Measurements from ENCODE around the gene TRPV5. TPM values are rescaled to one million over a fixed set of nuclear protein-coding genes. Genes with fewer than 3 reads are reported as not detected.

TRPV5 gene
- total RNA-seq, 1 donor from 2014 or later = not detected

GRCh38 chr7:142892951-142893350, 40.6 kb downstream of the TRPV5 start:
- TF ChIP-seq CTCF (IDR thresholded peaks at IDR 0.05) = no peak
- H3K36me3 Mint-ChIP-seq (ENCODE audit: low read depth) = no peaks in the 10 kb centered on the region
- peaks cover 29% of the 10 kb centered on the region for H3K27me3 Mint-ChIP-seq (ENCODE audit: low read depth)
- no peaks in the 10 kb centered on the region for H3K4me1 Mint-ChIP-seq (ENCODE audit: low read depth)
- H3K4me3 Mint-ChIP-seq (ENCODE audit: unreplicated experiment) = no peak overlapping the region
- no peak for DNase-seq (ENCODE audit: low spot score)
- no peaks in the 10 kb centered on the region for H3K9me3 Mint-ChIP-seq (ENCODE audit: low read depth)
- H3K27ac Mint-ChIP-seq (ENCODE audit: unreplicated experiment) = no peak overlapping the region

- DNase-seq (ENCODE audit: low spot score) = no peak
- H3K27ac Mint-ChIP-seq (ENCODE audit: unreplicated experiment) = no peak overlapping the region
- H3K27me3 Mint-ChIP-seq (ENCODE audit: low read depth) = peaks cover 22% of the 10 kb centered on the region
- H3K36me3 Mint-ChIP-seq (ENCODE audit: low read depth) = no peaks in the 10 kb centered on the region
- H3K4me3 Mint-ChIP-seq (ENCODE audit: unreplicated experiment) = no peak overlapping the region
- H3K4me1 Mint-ChIP-seq (ENCODE audit: low read depth) = no peaks in the 10 kb centered on the region
- H3K9me3 Mint-ChIP-seq (ENCODE audit: low read depth) = no peaks in the 10 kb centered on the region
- no peak for TF ChIP-seq CTCF (IDR thresholded peaks at IDR 0.05)
These were observed 42.0 kb downstream of the TRPV5 start for GRCh38 chr7:142891490-142892082.

GRCh38 chr7:142890874-142891485, 42.6 kb downstream of the TRPV5 start:
- no peaks in the 10 kb centered on the region for H3K4me1 Mint-ChIP-seq (ENCODE audit: low read depth)
- H3K27ac Mint-ChIP-seq (ENCODE audit: unreplicated experiment) = no peak overlapping the region
- H3K36me3 Mint-ChIP-seq (ENCODE audit: low read depth) = no peaks in the 10 kb centered on the region
- H3K4me3 Mint-ChIP-seq (ENCODE audit: unreplicated experiment) = no peak overlapping the region
- no peak for DNase-seq (ENCODE audit: low spot score)
- TF ChIP-seq CTCF (IDR thresholded peaks at IDR 0.05) = no peak
- H3K27me3 Mint-ChIP-seq (ENCODE audit: low read depth) = peaks cover 16% of the 10 kb centered on the region
- H3K9me3 Mint-ChIP-seq (ENCODE audit: low read depth) = no peaks in the 10 kb centered on the region

- no peaks in the 10 kb centered on the region for H3K9me3 Mint-ChIP-seq (ENCODE audit: low read depth)
- H3K4me3 Mint-ChIP-seq (ENCODE audit: unreplicated experiment) = no peak overlapping the region
- TF ChIP-seq CTCF (IDR thresholded peaks at IDR 0.05) = no peak
- no peaks in the 10 kb centered on the region for H3K4me1 Mint-ChIP-seq (ENCODE audit: low read depth)
- no peak overlapping the region for H3K27ac Mint-ChIP-seq (ENCODE audit: unreplicated experiment)
- no peaks in the 10 kb centered on the region for H3K36me3 Mint-ChIP-seq (ENCODE audit: low read depth)
- DNase-seq (ENCODE audit: low spot score) = no peak
- peaks cover 13% of the 10 kb centered on the region for H3K27me3 Mint-ChIP-seq (ENCODE audit: low read depth)
These were observed 43.7 kb downstream of the TRPV5 start for GRCh38 chr7:142889816-142890215.

GRCh38 chr7:142887282-142888015, 46.1 kb downstream of the TRPV5 start:
- no peak overlapping the region for H3K4me3 Mint-ChIP-seq (ENCODE audit: unreplicated experiment)
- H3K27me3 Mint-ChIP-seq (ENCODE audit: low read depth) = peaks cover 11% of the 10 kb centered on the region
- DNase-seq (ENCODE audit: low spot score) = no peak
- no peak for TF ChIP-seq CTCF (IDR thresholded peaks at IDR 0.05)
- H3K36me3 Mint-ChIP-seq (ENCODE audit: low read depth) = no peaks in the 10 kb centered on the region
- H3K27ac Mint-ChIP-seq (ENCODE audit: unreplicated experiment) = no peak overlapping the region
- no peaks in the 10 kb centered on the region for H3K4me1 Mint-ChIP-seq (ENCODE audit: low read depth)
- H3K9me3 Mint-ChIP-seq (ENCODE audit: low read depth) = no peaks in the 10 kb centered on the region
